ACC112 (cell line): ENCODE data around the gene CYP46A1.

ENCODE experiments used
- H2AFZ ChIP-seq: fragments of 200-600 bp; sonication (generic); one replicate; pipeline ENCODE4 v1.6.0; 2017; ENCODE audit warnings: antibody characterized with exemption, low read length; ENCODE audit not compliant: unreplicated experiment
- H3K27ac ChIP-seq: fragments of 200-600 bp; sonication (generic); 2 replicates; pipeline ENCODE4 v1.5.1; 2014; ENCODE audit warnings: low read depth, mild to moderate bottlenecking, antibody characterized with exemption, low read length, moderate library complexity
- H3K27me3 ChIP-seq: fragments of 200-600 bp; sonication (generic); 2 replicates; pipeline ENCODE4 v1.6.1; 2014; ENCODE audit warnings: mild to moderate bottlenecking, antibody characterized with exemption, low read length, moderate library complexity, mixed read lengths; ENCODE audit not compliant: insufficient read depth
- H3K36me3 ChIP-seq: fragments of 200-600 bp; sonication (generic); 2 replicates; pipeline ENCODE4 v1.6.1; 2016; ENCODE audit warnings: mild to moderate bottlenecking, antibody characterized with exemption, low read length, moderate library complexity, mixed read lengths; ENCODE audit not compliant: insufficient read depth
- H3K4me1 ChIP-seq: fragments of 200-600 bp; sonication (generic); one replicate; pipeline ENCODE4 v1.6.1; 2016; ENCODE audit warnings: low read length, mixed read lengths; ENCODE audit not compliant: insufficient read depth, unreplicated experiment, control insufficient read depth
- H3K4me3 ChIP-seq: fragments of 200-600 bp; sonication (generic); 2 replicates; pipeline ENCODE4 v1.5.1; 2014; ENCODE audit warnings: mild to moderate bottlenecking, low read depth, low read length
- H3K79me2 ChIP-seq: fragments of 200-600 bp; sonication (generic); one replicate; pipeline ENCODE4 v1.6.0; 2016; ENCODE audit warnings: low read length; ENCODE audit not compliant: control insufficient read depth, unreplicated experiment, insufficient read depth

Gene CYP46A1

DNA sequence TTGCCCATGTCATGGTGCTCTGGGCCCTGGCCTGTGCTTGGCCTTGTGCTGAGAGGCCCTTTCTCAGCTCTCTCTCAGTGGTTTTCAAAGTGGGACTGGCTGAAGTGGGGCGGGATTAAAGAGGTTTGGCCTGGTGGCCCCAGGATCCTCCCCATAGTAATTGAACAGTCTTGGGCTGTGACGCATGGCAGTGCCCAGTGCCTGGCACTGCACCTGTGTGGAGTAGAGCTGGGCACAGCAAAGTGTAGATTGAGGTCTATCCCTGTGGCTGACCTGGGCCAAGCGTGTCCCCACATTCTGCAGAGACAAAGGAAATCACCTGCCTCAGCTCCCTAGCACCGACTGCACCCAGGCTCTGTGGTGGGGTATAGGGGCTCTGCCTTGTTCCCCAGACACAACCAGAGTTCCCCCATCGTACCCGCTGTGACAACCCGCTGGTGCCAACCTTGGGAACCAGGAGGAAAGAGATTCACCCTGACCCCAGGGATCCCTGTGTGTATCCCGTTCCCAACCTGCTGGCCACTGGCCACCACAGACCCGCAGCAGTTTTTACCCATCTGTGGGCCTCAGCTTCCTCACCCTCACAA is 9.9 kb upstream of the CYP46A1 start:
- H3K4me3 ChIP-seq, result no peak overlapping the region
- H3K27ac ChIP-seq, result no peak overlapping the region
- peaks cover 21% of the 10 kb centered on the region for H3K4me1 ChIP-seq
- no peaks in the 10 kb centered on the region for H3K79me2 ChIP-seq
- no peaks in the 10 kb centered on the region for H3K36me3 ChIP-seq
- no peaks in the 10 kb centered on the region for H3K27me3 ChIP-seq
- H2AFZ ChIP-seq, result no peak overlapping the region

DNA sequence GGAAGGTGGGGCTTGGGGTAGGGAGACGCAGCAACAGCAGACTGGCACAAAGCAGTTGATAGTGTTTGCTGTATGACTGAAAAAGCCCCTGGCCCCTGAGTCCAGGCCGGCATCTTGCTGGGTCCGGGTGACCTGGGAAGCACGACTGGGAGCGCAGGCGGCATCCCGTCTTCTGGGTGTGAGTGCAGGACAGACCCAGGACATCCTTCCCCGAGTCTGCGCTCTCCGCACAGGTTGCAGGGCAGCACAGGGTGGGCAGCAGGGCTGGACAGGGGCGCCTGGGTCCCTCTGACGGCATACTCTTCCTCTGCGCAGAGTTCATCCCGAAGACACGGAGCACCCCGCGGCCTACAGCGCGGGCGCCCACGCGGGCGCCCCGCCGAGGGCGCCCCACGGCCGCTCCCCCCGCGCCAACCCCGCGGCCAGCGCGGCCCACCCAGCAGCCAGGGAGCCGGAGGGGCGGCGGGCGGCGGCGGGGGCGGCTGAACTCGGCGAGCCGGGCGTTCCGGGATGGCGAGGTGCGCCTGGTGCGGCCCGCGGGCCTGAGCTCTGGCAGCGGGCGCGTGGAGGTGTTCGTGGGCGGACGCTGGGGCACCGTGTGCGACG is 9.2 kb upstream of the CYP46A1 start:
- H3K79me2 ChIP-seq, result no peaks in the 10 kb centered on the region
- no peaks in the 10 kb centered on the region for H3K36me3 ChIP-seq
- H3K4me3 ChIP-seq, result no peak overlapping the region
- H3K4me1 ChIP-seq, result peaks cover 21% of the 10 kb centered on the region
- no peak overlapping the region for H3K27ac ChIP-seq
- H3K27me3 ChIP-seq, result no peaks in the 10 kb centered on the region
- no peak overlapping the region for H2AFZ ChIP-seq

DNA sequence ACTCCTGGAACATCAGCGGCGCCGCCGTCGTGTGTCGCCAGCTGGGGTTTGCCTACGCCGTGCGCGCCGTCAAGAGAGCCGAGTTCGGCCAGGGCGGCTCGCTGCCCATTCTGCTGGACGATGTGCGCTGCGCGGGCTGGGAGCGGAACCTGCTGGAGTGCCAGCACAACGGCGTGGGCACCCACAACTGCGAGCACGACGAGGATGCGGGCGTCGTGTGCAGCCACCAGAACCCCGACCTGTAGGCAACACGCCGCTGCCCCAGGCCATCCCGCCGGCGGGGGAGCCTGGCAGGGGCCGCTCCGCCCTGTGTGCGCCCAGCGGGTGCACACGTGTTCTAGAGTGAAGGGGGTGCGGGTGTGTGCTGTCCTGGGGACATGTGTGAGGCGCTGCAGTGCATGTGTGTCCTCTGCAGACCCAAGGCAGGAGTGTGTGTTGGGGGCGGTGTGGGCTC is 8.7 kb upstream of the CYP46A1 start:
- H3K4me3 ChIP-seq, result no peak overlapping the region
- no peak overlapping the region for H3K27ac ChIP-seq
- H2AFZ ChIP-seq, result no peak overlapping the region
- no peaks in the 10 kb centered on the region for H3K36me3 ChIP-seq
- H3K27me3 ChIP-seq, result no peaks in the 10 kb centered on the region
- peaks cover 21% of the 10 kb centered on the region for H3K4me1 ChIP-seq
- no peaks in the 10 kb centered on the region for H3K79me2 ChIP-seq

DNA sequence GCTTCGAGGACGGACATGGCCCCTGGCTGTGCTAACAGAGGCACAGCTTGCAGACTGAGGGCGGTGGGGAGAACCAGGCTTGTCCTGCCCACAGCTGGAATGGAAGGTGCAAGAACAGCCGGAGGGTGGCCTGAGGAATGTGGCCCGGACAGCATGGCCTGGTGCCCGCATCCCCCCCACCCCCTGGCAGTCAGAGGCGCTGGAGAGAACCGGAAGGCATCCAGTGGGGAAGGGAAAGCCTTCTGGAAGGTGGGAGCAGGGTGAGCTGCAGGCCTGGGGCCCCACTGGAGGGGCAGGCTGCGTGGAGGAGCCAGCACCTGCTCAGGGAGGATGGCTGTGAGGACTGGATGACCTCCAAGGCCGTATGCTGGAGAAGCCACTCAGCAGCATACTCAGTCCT is 8.1 kb upstream of the CYP46A1 start:
- Histone ChIP-seq H3K36me3 (no peaks in the 10 kb centered on the region), H3K4me3 (no peak overlapping the region), H3K27me3 (no peaks in the 10 kb centered on the region), H2AFZ (no peak overlapping the region), H3K79me2 (no peaks in the 10 kb centered on the region), H3K27ac (no peak overlapping the region), H3K4me1 (peaks cover 15% of the 10 kb centered on the region)

DNA sequence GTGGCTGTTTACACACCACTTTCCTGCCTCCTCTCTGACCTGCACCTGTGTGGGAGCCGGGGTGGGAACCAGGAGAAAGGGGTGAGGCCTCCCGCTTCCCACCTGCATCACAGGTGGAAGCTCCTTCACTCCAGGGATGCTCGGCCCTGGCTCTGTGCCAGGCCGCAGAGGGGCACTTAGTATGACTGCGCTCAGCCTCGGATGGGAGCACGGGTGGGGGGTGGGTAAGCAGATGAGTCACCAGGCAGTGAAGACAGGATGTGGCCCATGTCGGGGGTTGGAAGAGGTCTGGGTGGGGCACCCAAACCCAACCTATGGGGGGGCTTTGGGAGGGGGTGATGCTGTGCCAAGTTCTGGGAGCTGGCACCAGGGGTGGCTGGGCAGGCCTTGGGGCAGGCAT is 7.4 kb upstream of the CYP46A1 start:
- no peaks in the 10 kb centered on the region for H3K36me3 ChIP-seq
- H3K4me3 ChIP-seq, result no peak overlapping the region
- no peak overlapping the region for H3K27ac ChIP-seq
- H3K79me2 ChIP-seq, result no peaks in the 10 kb centered on the region
- peaks cover 8% of the 10 kb centered on the region for H3K4me1 ChIP-seq
- no peak overlapping the region for H2AFZ ChIP-seq
- no peaks in the 10 kb centered on the region for H3K27me3 ChIP-seq

DNA sequence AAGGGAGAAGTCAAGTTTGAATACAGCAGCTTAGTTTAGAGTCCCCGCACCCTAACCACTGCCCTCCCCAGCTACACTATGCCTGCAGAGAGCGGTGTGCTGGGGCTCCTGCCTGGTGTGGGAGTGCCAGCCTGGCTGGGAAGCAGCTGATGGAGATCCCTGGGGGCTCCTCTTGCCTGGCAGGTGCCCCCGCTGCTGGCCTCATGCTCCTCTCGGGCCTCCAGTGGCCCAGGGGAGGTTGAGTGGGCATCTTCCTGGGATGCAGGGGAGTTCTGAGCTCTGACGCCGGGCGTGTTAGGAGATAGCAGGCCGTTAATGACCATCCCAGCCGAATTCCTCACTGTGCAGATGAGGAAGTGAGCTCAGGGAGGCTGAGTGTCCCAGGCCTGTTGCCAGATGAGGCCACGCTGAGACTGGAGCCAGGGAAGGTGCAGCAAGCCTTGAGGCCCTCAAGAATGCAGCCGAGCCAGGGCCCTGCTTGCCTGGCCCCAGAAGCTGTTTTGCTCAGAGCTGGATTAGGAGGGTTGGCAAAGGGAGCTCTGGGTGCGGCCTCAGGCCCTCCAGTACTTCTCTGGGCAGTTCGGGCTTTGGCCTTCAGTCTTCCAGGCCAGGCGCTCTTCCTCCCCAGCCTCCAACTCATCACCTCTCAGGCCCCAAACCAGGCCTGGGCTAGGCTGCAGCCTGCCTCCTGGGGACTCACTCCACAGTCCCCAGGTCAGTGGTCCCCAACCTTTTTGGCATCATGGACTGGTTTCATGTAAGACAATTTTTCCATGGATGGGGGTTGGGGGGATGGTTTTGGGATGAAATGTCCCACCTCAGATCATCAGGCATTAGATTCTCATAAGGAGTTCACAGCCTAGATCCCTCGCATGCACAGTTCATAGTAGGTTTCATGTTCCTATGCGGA is 6.6 kb upstream of the CYP46A1 start:
- Histone ChIP-seq H3K4me3 (no peak overlapping the region), H3K27me3 (no peaks in the 10 kb centered on the region), H3K27ac (no peak overlapping the region), H2AFZ (no peak overlapping the region), H3K4me1 (peaks cover 7% of the 10 kb centered on the region), H3K79me2 (no peaks in the 10 kb centered on the region), H3K36me3 (no peaks in the 10 kb centered on the region)

DNA sequence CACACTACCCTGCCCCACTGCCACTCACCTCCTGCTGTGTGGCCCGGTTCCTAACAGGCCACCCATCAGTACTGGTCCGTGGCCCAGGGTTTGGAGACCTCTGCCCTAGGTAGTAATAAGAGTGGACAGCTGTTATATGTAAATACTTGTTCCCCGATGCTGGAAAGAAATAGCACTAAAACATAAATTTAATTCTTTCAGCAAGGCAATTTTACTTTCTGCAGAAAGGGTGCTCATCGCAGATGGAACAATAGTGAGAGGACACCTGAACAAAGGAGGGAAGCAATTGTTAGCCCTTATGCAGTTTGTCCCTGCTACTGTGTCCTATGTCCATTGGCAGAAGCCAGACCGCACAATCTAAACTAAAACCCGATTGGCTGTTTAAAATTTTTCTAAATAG is 5.9 kb upstream of the CYP46A1 start:
- Histone ChIP-seq H3K4me3 (no peak overlapping the region), H3K79me2 (no peaks in the 10 kb centered on the region), H3K36me3 (no peaks in the 10 kb centered on the region), H3K27ac (no peak overlapping the region), H3K4me1 (peaks cover 7% of the 10 kb centered on the region), H2AFZ (no peak overlapping the region), H3K27me3 (no peaks in the 10 kb centered on the region)

DNA sequence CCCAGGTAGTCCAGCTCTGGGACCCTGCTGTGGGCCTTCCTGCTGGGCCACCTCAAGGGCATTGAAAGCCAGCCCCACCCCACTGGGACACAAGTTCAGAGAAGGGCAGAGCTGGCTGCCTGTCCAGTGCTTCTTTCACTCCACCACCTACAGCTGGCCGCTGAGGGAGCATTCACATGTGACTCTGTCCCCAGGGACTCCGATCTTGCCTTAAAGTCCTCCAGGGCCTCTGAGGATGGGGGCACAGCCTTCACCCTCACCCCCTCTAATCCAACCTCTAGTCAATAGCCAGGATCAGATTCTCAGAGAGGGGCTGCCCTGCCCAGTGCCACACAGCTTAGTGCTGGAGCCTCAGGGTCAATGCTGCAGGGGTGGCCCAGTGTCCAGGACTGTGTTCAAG is 5.0 kb upstream of the CYP46A1 start:
- Histone ChIP-seq H3K4me1 (peaks cover 7% of the 10 kb centered on the region), H3K36me3 (no peaks in the 10 kb centered on the region), H3K4me3 (no peak overlapping the region), H3K79me2 (no peaks in the 10 kb centered on the region), H3K27ac (no peak overlapping the region), H3K27me3 (no peaks in the 10 kb centered on the region), H2AFZ (no peak overlapping the region)

DNA sequence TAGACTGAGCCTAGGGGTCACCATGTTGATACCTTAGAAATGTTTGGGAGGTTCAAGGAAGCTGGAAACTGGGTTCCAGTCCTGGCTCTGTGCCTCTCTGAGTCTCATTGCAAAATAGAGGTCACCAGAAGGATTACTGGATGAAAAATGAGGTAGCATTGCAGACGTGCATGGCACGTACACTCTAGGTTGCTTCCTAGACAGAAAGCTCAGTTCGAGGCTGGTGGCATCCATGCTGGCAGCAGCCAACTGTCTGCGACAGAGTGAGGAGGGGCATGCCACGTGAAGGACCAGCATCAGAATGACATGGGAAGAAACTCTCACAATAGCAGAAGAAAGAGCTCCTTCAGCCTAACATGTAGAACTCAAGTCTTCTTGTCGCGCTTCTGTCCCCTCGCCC is 4.6 kb upstream of the CYP46A1 start:
- Histone ChIP-seq H3K79me2 (no peaks in the 10 kb centered on the region), H3K4me1 (peaks cover 7% of the 10 kb centered on the region), H2AFZ (no peak overlapping the region), H3K27ac (no peak overlapping the region), H3K36me3 (no peaks in the 10 kb centered on the region), H3K27me3 (no peaks in the 10 kb centered on the region; the same call in 1 of the 2 replicates), H3K4me3 (no peak overlapping the region)

DNA sequence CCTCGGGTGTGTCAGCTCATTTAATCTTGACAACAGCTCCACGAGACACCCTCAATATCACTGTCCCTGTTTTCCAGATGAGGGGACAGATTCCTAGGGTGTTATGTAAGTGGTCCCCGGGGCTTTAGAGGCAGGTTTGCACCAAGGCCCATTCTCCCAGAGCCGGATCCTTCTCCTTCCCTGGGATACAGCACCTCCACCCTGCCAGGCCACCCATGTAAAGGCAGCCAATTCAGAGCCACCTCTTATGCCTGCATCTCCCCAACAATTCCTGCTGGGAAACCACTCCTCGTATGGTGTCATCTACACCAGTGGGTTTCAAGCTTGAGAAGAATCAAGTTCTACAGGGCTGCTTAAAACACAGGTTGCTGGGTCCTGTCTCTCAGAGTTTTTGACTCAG is 4.1 kb upstream of the CYP46A1 start:
- H3K4me3 ChIP-seq, result no peak overlapping the region
- H2AFZ ChIP-seq, result no peak overlapping the region
- H3K36me3 ChIP-seq, result no peaks in the 10 kb centered on the region
- peaks cover 7% of the 10 kb centered on the region for H3K4me1 ChIP-seq
- H3K27ac ChIP-seq, result no peak overlapping the region
- no peaks in the 10 kb centered on the region for H3K79me2 ChIP-seq
- H3K27me3 ChIP-seq, result no peaks in the 10 kb centered on the region; the same call in 1 of the 2 replicates
